Fibroblast of lung (primary cell): Measurements from ENCODE around the gene CHSY1. TPM values are rescaled to one million over a fixed set of nuclear protein-coding genes. Genes with fewer than 3 reads are reported as not detected.

ENCODE experiments used
- DNase-seq, 2 donors: peaks; one replicate each; pipeline versions ENCODE4 v3.0.0 to v3.0.0-alpha.2; 2010; ENCODE audit warnings: low read depth in 2 of 2
- H2AFZ ChIP-seq: 2 replicates; pipeline ENCODE4 v1.5.1; 2012; ENCODE audit warnings: low read length, control low read depth, inconsistent platforms
- H3K27ac ChIP-seq: 2 replicates; pipeline ENCODE4 v1.5.1; 2011; ENCODE audit warnings: low read length, control low read depth; ENCODE audit not compliant: insufficient read depth
- H3K27me3 ChIP-seq: 2 replicates; pipeline ENCODE4 v1.5.1; 2011; ENCODE audit warnings: mild to moderate bottlenecking, low read length; ENCODE audit not compliant: control insufficient read depth, insufficient read depth
- H3K36me3 ChIP-seq: 2 replicates; pipeline ENCODE4 v1.5.1; 2011; ENCODE audit warnings: low read length; ENCODE audit not compliant: control insufficient read depth, insufficient read depth
- H3K4me1 ChIP-seq: 2 replicates; pipeline ENCODE4 v1.5.1; 2011; ENCODE audit warnings: low read length; ENCODE audit not compliant: control insufficient read depth, insufficient read depth; ENCODE audit errors: extremely low read depth
- H3K4me2 ChIP-seq: 2 replicates; pipeline ENCODE4 v1.5.1; 2011; ENCODE audit warnings: low read length, control low read depth; ENCODE audit not compliant: insufficient read depth; ENCODE audit errors: extremely low read depth
- H3K4me3 ChIP-seq, 4 experiments: fragments of 200-600 bp in 1 of 4; sonication (generic) in 1 of 4; replicated peaks in 1 of 4; 2 replicates each; pipeline ENCODE4 v1.5.1; 2011 to 2016; ENCODE audit warnings: low read length in 4 of 4, low read depth in 3 of 4, mild to moderate bottlenecking in 3 of 4, control low read depth in 2 of 4, inconsistent platforms in 1 of 4, mixed read lengths in 1 of 4; ENCODE audit not compliant: insufficient read depth in 1 of 4; ENCODE audit errors: control extremely low read depth in 1 of 4
- H3K79me2 ChIP-seq: 2 replicates; pipeline ENCODE4 v1.5.1; 2012; ENCODE audit warnings: mild to moderate bottlenecking, low read length, inconsistent platforms; ENCODE audit not compliant: control insufficient read depth, insufficient read depth
- H3K9ac ChIP-seq: 2 replicates; pipeline ENCODE4 v1.5.1; 2011; ENCODE audit warnings: mild to moderate bottlenecking, low read length, control low read depth; ENCODE audit not compliant: insufficient read depth
- H3K9me3 ChIP-seq: 2 replicates; pipeline ENCODE4 v1.5.1; 2012; ENCODE audit warnings: low read depth, low read length; ENCODE audit not compliant: control insufficient read depth, insufficient read depth
- H4K20me1 ChIP-seq: 2 replicates; pipeline ENCODE4 v1.5.1; 2011; ENCODE audit warnings: low read length; ENCODE audit not compliant: control insufficient read depth, insufficient read depth; ENCODE audit errors: extremely low read depth
- CTCF ChIP-seq, 2 donors: IDR thresholded peaks in 1 of 2; conservative IDR thresholded peaks in 1 of 2; 1 replicate in 1 of 2; 2 replicates in 1 of 2; pipeline ENCODE4 v1.5.1; 2011 to 2012; ENCODE audit warnings: low read length in 2 of 2, control low read depth in 1 of 2, inconsistent platforms in 1 of 2, low read depth in 1 of 2, mild to moderate bottlenecking in 1 of 2
- EZH2 ChIP-seq: IDR thresholded peaks from 2 replicates; pipeline ENCODE4 v1.5.1; 2012; ENCODE audit warnings: low read length, control low read depth, mild to moderate bottlenecking; ENCODE audit errors: missing control alignments
- polyA plus RNA-seq, 2 donors: library from polyadenylated mRNA; depleted of rRNA in 1 of 2; stranded (reverse) in 1 of 2; unstranded in 1 of 2; fragments of >200 nt; gene quantifications; 2 replicates each; pipeline ENCODE4 v1.2.1, GENCODE V29; 2011 to 2012; ENCODE audit warnings: missing spikeins in 1 of 2
- total RNA-seq: library from RNA; depleted of rRNA; stranded (reverse); fragments of >200 nt; gene quantifications from 2 replicates; pipeline ENCODE4 v1.2.1, GENCODE V29; 2014

The CHSY1 gene
- total and polyA plus RNA-seq, 2 donors (not counting 1 experiment from before 2014, with no cell fraction given) = 28.6 to 57.0 TPM

DNA sequence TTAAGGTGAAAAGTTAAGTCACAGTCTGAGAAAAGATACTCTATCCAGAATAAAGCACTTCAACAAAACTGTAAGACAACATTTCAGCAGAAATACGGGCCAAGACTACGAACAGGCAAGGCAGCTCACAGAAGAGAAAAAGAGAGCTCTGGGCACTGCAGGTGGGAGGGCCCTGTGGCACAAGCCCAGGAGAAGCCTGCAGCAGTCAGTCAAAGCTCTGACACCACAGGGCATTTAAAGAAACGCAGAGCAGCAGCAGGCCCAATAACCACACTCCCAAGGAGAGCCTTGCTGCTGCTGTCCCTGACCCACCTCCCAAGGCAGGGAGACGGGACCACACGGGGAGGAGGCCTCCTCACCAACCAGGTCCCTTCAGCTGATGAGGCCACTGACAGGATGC lies 19.2 kb downstream of the CHSY1 start:
- H4K20me1 ChIP-seq = no peaks in the 10 kb centered on the region
- H3K9me3 ChIP-seq = no peaks in the 10 kb centered on the region
- H3K79me2 ChIP-seq = peaks cover 97% of the 10 kb centered on the region
- H3K27me3 ChIP-seq = no peaks in the 10 kb centered on the region
- no peak overlapping the region for H3K27ac ChIP-seq
- TF ChIP-seq EZH2 = no peak
- no peak for DNase-seq
- H3K4me1 ChIP-seq = peaks cover 2% of the 10 kb centered on the region
- H3K36me3 ChIP-seq = peaks cover 14% of the 10 kb centered on the region
- no peak overlapping the region for H3K9ac ChIP-seq
- no peak overlapping the region for H3K4me2 ChIP-seq
- H2AFZ ChIP-seq = no peak overlapping the region
- H3K4me3 ChIP-seq = no peak overlapping the region

DNA sequence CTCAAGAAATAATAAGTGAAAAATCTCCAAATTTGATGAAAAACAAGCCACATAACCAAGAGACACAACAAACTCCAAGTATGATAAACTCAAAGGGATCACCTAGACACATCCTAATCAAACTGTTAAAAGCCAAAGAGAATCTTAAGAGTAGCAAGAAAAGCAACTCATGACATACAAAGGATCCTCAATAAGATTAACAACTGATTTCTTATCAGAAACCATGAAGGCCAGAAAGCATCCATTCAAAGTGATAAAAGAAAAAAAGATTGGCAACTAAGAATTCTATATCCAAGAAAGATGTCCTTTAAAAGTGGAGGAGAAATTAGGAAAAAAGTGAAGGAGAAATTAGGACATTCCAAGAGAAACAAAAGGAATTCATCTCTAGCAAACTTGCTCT lies 23.5 kb downstream of the CHSY1 start:
- no peak overlapping the region for H3K4me2 ChIP-seq
- no peak overlapping the region for H3K27ac ChIP-seq
- H2AFZ ChIP-seq = no peak overlapping the region
- DNase-seq = no peak
- H3K36me3 ChIP-seq = peaks cover 6% of the 10 kb centered on the region
- H4K20me1 ChIP-seq = no peaks in the 10 kb centered on the region
- no peaks in the 10 kb centered on the region for H3K9me3 ChIP-seq
- H3K9ac ChIP-seq = no peak overlapping the region
- H3K27me3 ChIP-seq = no peaks in the 10 kb centered on the region
- TF ChIP-seq CTCF (conservative IDR thresholded peaks at IDR 0.05 in 1 of 2, IDR thresholded peaks at IDR 0.05 in 1 of 2; ENCODE audit: low read depth in 1 of 2, low read length in 2 of 2) (no peak), EZH2 (no peak)
- no peak overlapping the region for H3K4me3 ChIP-seq
- H3K4me1 ChIP-seq = peaks cover 3% of the 10 kb centered on the region
- peaks cover 97% of the 10 kb centered on the region for H3K79me2 ChIP-seq

- Histone ChIP-seq H3K4me1 (peaks cover 2% of the 10 kb centered on the region), H3K4me3 (no peak overlapping the region), H3K27ac (no peak overlapping the region), H3K36me3 (no peaks in the 10 kb centered on the region), H3K4me2 (no peak overlapping the region), H3K27me3 (no peaks in the 10 kb centered on the region), H3K9ac (no peak overlapping the region), H3K79me2 (peaks cover 95% of the 10 kb centered on the region), H4K20me1 (no peaks in the 10 kb centered on the region), H2AFZ (no peak overlapping the region), H3K9me3 (no peaks in the 10 kb centered on the region)
- DNase-seq = peak in 1 of 2 donors; percentile 36
- TF ChIP-seq CTCF (conservative IDR thresholded peaks at IDR 0.05 in 1 of 2, IDR thresholded peaks at IDR 0.05 in 1 of 2; ENCODE audit: low read depth in 1 of 2, low read length in 2 of 2) (no peak), EZH2 (no peak)
Observed at GRCh38 chr15:101225658-101226057, 26.2 kb downstream of the CHSY1 start.
